PC-3 (cell line): ENCODE measurements around the gene C1D. TPM values are rescaled to one million over a fixed set of nuclear protein-coding genes. Genes with fewer than 3 reads are reported as not detected.

ENCODE experiments used
- ATAC-seq: fragments of 200-7000 bp; cut with Tn5 transposase; 2 replicates; pipeline ENCODE4 v1.9.1; 2020; ENCODE audit warnings: mild to moderate bottlenecking, moderate library complexity
- BruUV-seq: library from RNA; stranded (reverse); fragments of 400-500 nt; replicated peaks from 2 replicates; lab custom pipeline; 2021; lab: Mats Ljungman, UMichigan
- CTCF ChIA-PET: fragments of 300-600 bp; sonication (Branson Sonifier 250); formaldehyde crosslinking; loops from one replicate; lab custom pipeline; 2022; ENCODE audit warnings: antibody characterized with exemption; lab: Charles Lee
- POLR2A ChIA-PET: fragments of 300-600 bp; sonication (Branson Sonifier 250); formaldehyde crosslinking; loops from one replicate; lab custom pipeline; 2022; ENCODE audit warnings: antibody characterized with exemption; ENCODE audit not compliant: unreplicated experiment; lab: Charles Lee
- DNase-seq: peaks from one replicate; pipeline ENCODE4 v3.0.0-alpha.2; 2015
- H2AFZ ChIP-seq: fragments of 300-600 bp; sonication (generic); 2 replicates; pipeline ENCODE4 v1.6.0; 2016; ENCODE audit warnings: antibody characterized with exemption, low read length
- H3F3A ChIP-seq: fragments of 300-600 bp; sonication (generic); one replicate; pipeline ENCODE4 v1.6.0; 2017; ENCODE audit warnings: antibody characterized with exemption, low read length, control low read depth, mild to moderate bottlenecking; ENCODE audit not compliant: unreplicated experiment
- H3K27ac ChIP-seq: fragments of 300-600 bp; sonication (generic); 2 replicates; pipeline ENCODE4 v1.5.1; 2016; ENCODE audit warnings: mild to moderate bottlenecking, low read length
- H3K27me3 ChIP-seq: fragments of 300-600 bp; sonication (generic); 2 replicates; pipeline ENCODE4 v1.6.1; 2016; ENCODE audit warnings: low read length, mixed read lengths
- H3K36me3 ChIP-seq: fragments of 300-600 bp; sonication (generic); 2 replicates; pipeline ENCODE4 v1.6.1; 2016; ENCODE audit warnings: low read depth, mixed run types, low read length, mixed read lengths
- H3K4me1 ChIP-seq: fragments of 300-600 bp; sonication (generic); 2 replicates; pipeline ENCODE4 v1.5.1; 2016; ENCODE audit warnings: low read length; ENCODE audit not compliant: insufficient read depth
- H3K4me2 ChIP-seq: fragments of 300-600 bp; sonication (generic); 2 replicates; pipeline ENCODE4 v1.6.0; 2016; ENCODE audit warnings: low read length
- H3K4me3 ChIP-seq: fragments of 300-600 bp; sonication (generic); 2 replicates; pipeline ENCODE4 v1.5.1; 2016; ENCODE audit warnings: mild to moderate bottlenecking, low read length, mixed read lengths
- H3K79me2 ChIP-seq: fragments of 300-600 bp; sonication (generic); 2 replicates; pipeline ENCODE4 v1.6.1; 2017; ENCODE audit warnings: low read length, mixed read lengths
- H3K9ac ChIP-seq: fragments of 300-600 bp; sonication (generic); 2 replicates; pipeline ENCODE4 v1.6.0; 2016; ENCODE audit warnings: mild to moderate bottlenecking, low read length
- H3K9me2 ChIP-seq: fragments of 300-600 bp; sonication (generic); replicated peaks from 2 replicates; pipeline ENCODE4 v1.6.1; 2016; ENCODE audit warnings: mixed run types, low read length, mixed read lengths
- H3K9me3 ChIP-seq: fragments of 300-600 bp; sonication (generic); 2 replicates; pipeline ENCODE4 v1.6.1; 2016; ENCODE audit warnings: low read length, mixed read lengths
- H4K20me1 ChIP-seq: fragments of 300-600 bp; sonication (generic); 2 replicates; pipeline ENCODE4 v1.6.1; 2016; ENCODE audit warnings: low read length, mixed read lengths
- CTCF ChIP-seq: fragments of 300-600 bp; sonication (generic); conservative IDR thresholded peaks from 2 replicates; pipeline ENCODE4 v1.5.1; 2017; ENCODE audit warnings: antibody characterized with exemption, low read depth, mild to moderate bottlenecking, low read length
- EZH2 ChIP-seq: fragments of 300-600 bp; sonication (generic); IDR thresholded peaks from one replicate; pipeline ENCODE4 v1.6.1; 2017; ENCODE audit warnings: antibody characterized with exemption, mild to moderate bottlenecking, low read length; ENCODE audit not compliant: unreplicated experiment
- EZH2phosphoT487 ChIP-seq: fragments of 300-600 bp; sonication (generic); IDR thresholded peaks from 2 replicates; pipeline ENCODE4 v1.6.1; 2018; ENCODE audit warnings: mild to moderate bottlenecking, antibody characterized with exemption, low read length, borderline replicate concordance
- intact Hi-C: fragments of 100-400 bp; cut with micrococcal nuclease; formaldehyde crosslinking; loops from 2 replicates; pipeline ENCODE4 v1.9.0; 2023
- total RNA-seq: library from RNA; depleted of rRNA; stranded (reverse); fragments of >200 nt; gene quantifications from 2 replicates; pipeline ENCODE4 v1.2.3, GENCODE V29; 2014

C1D gene
- total RNA-seq, 1 experiment from 2014 or later, result 19.1 TPM

DNA sequence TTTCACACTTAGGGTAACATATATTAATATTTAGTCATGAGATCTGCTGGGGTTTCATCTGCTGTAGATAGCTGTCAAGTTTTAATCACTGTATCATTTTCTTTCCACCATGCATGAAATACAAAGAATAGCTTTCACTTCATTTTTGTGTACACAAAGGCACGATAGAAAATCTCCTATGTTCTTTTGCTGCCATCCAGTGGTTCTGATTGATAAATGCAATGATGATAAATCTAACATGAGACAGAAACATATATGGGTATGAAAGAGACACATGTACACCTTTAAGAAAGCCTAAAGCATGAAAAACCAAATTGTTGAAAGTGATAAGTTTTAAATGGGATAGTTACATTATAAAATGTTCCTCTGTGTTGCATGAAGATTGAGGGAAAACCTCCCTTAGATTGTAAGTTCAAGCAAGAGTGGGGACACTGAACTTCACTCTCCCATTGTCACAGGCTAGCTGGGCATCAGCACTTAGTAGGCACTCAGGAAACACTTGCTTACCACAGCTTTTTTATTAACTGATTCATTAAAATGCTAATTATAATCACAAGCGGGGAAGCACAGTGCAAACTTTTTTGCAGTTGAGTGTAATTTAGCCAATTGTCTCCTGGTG is 31.2 kb downstream of the C1D start:
- Histone ChIP-seq H3K27me3 (no peaks in the 10 kb centered on the region), H3F3A (no peaks in the 10 kb centered on the region), H3K4me2 (peak overlapping the region; percentile 33; the same call in 1 of the 2 replicates), H4K20me1 (no peaks in the 10 kb centered on the region), H3K4me3 (no peak overlapping the region), H3K9ac (0 out of 2 replicates have a peak overlapping the region, but pooled peaks have one; percentile 12), H3K9me3 (no peaks in the 10 kb centered on the region), H3K36me3 (no peaks in the 10 kb centered on the region), H3K9me2 (no peaks in the 10 kb centered on the region), H3K27ac (no peak overlapping the region), H3K79me2 (no peaks in the 10 kb centered on the region), H3K4me1 (peaks cover 14% of the 10 kb centered on the region), H2AFZ (peak overlapping the region; percentile 11)
- intact Hi-C loops, result loop anchor here (1.0 to 10.0 kb wide), 7 partner anchors 114 to 1599 kb away; partner anchors contain the start of gene ETAA1
- POLR2A ChIA-PET, result interaction anchor here (0.5 to 0.7 kb wide), 2 partner anchors 30 to 31 kb away, joined by 3 to 5 read pairs; partner anchors contain the start of gene C1D
- BruUV-seq, result no TSS peak
- no peak for TF ChIP-seq EZH2phosphoT487
- peak; percentile 88 for TF ChIP-seq CTCF
- no peak for TF ChIP-seq EZH2
- ATAC-seq (peak; percentile 73), DNase-seq (peak; percentile 85)
- CTCF ChIA-PET, result interaction anchor here (0.6 to 1.9 kb wide), 9 partner anchors 112 to 1602 kb away, joined by 3 to 5 read pairs (median 4); no protein-coding TSS in a partner anchor

- Histone ChIP-seq H3K9ac (0 out of 2 replicates have a peak overlapping the region, but pooled peaks have one; percentile 12), H3K27ac (no peak overlapping the region), H3K27me3 (no peaks in the 10 kb centered on the region), H3K4me3 (no peak overlapping the region), H3F3A (no peaks in the 10 kb centered on the region), H3K9me3 (no peaks in the 10 kb centered on the region), H4K20me1 (no peaks in the 10 kb centered on the region), H3K79me2 (no peaks in the 10 kb centered on the region), H3K4me2 (peak overlapping the region; percentile 33; the same call in 1 of the 2 replicates), H3K4me1 (peaks cover 14% of the 10 kb centered on the region), H2AFZ (peak overlapping the region; percentile 6), H3K9me2 (no peaks in the 10 kb centered on the region), H3K36me3 (no peaks in the 10 kb centered on the region)
- POLR2A ChIA-PET, result interaction anchor here (0.5 to 0.7 kb wide), 4 partner anchors 12 to 204 kb away, joined by 3 to 5 read pairs (median 4); partner anchors contain the start of gene C1D
- BruUV-seq, result no TSS peak
- TF ChIP-seq EZH2phosphoT487, result no peak
- no peak for TF ChIP-seq EZH2
- TF ChIP-seq CTCF, result no peak
- ATAC-seq, result 0 out of 2 replicates have a peak, but pooled peaks have one; percentile 18
- peak; percentile 21 for DNase-seq
- CTCF ChIA-PET, result interaction anchor here (0.6 to 1.9 kb wide), 8 partner anchors 111 to 1602 kb away, joined by 3 to 5 read pairs (median 4); no protein-coding TSS in a partner anchor
- intact Hi-C loops, result loop anchor here (1.0 to 10.0 kb wide), 7 partner anchors 114 to 1599 kb away; partner anchors contain the start of gene ETAA1
Measured at GRCh38 chr2:68031043-68031442, 31.8 kb downstream of the C1D start.
